ENCODE data around the gene TRIP4. TPM values are rescaled to one million over a fixed set of nuclear protein-coding genes. Genes with fewer than 3 reads are reported as not detected.

TRIP4 gene
- total RNA-seq, 2 experiments from 2014 or later: 15.9 to 17.3 TPM

Other genes starting within 250 kb of the TRIP4 start
- gene SNX22, start 236.1 kb upstream of the TRIP4 start, total RNA-seq: 1 to 10 TPM; 1.6 to 1.8 TPM
- gene PPIB, start 224.8 kb upstream of the TRIP4 start, total RNA-seq: 100 to 1,000 TPM; 223 to 227 TPM
- 10 to 100 TPM; 16.7 to 20.4 TPM for gene CSNK1G1, start 31.7 kb upstream of the TRIP4 start, total RNA-seq
- gene PCLAF, start 6.4 kb upstream of the TRIP4 start, total RNA-seq: 100 to 1,000 TPM; 109 to 135 TPM
- 10 to 100 TPM; 37.2 to 39.6 TPM for gene ZNF609, start 72.7 kb downstream of the TRIP4 start, total RNA-seq

Measured in activated CD8-positive, alpha-beta T cell treated with anti-CD3 and anti-CD28 coated beads for 36 hours (primary cell).